Stimulated activated CD4-positive, alpha-beta T cell treated with anti-CD3 and anti-CD28 coated beads, Interleukin-4, amount 100 ng/mL, for 1 hour (primary cell): ENCODE data around the gene CLIP2.
A peak's percentile ranks its signal among the peaks of the same experiment; 100 is the strongest.
"Not testable (repeated sequence)": the region's sequence is repeated elsewhere in the genome, so short reads cannot be mapped to it uniquely, and the experiment has no call there.

Source experiments
- DNase-seq: peaks from one replicate; pipeline ENCODE4 v3.0.0-alpha.2; 2020

The CLIP2 gene

DNA sequence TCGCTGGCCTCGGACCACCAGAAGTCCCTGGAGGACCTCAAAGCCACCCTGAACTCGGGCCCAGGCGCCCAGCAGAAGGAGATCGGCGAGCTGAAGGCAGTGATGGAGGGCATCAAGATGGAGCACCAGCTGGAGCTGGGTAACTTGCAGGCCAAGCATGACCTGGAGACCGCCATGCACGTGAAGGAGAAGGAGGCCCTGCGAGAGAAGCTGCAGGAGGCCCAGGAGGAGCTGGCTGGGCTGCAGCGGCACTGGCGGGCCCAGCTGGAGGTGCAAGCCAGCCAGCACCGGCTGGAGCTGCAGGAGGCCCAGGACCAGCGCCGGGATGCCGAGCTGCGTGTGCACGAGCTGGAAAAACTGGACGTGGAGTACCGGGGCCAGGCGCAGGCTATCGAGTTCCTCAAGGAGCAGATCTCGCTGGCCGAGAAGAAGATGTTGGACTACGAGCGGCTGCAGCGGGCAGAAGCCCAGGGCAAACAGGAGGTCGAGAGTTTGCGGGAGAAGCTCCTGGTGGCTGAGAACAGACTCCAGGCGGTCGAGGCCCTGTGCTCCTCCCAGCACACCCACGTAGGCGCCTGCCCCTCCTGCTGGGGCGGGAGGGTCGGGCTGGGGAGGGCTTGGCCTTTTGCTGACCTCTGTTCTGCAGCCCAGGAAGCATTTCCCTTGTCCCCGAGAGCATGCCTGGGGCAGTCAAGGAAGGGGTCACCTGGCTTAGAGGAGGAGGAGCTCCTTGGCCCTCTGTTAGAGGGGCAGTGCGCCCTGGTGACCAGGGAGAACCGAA lies 87.2 kb downstream of the CLIP2 start:
- DNase-seq = no peak

DNA sequence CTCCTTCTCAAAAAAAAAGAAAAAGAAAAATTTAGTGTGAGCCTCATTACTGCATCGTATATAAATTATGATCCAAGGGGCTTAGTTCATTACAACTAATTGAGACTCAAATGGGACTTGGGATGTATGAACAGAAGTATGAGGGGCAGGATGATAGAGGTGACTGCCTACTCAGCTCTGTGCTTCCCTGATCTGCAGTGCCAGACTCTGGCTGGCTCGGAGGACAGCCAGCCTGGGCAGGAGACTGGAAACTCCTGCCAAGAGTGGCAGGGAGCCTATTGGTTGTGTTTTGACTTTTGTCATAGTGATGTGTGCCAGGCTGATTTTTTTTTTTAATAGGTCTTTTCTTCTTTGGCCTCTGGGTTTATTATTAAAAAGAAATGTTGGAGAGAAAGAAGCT lies 90.7 kb downstream of the CLIP2 start:
- DNase-seq = no peak

DNA sequence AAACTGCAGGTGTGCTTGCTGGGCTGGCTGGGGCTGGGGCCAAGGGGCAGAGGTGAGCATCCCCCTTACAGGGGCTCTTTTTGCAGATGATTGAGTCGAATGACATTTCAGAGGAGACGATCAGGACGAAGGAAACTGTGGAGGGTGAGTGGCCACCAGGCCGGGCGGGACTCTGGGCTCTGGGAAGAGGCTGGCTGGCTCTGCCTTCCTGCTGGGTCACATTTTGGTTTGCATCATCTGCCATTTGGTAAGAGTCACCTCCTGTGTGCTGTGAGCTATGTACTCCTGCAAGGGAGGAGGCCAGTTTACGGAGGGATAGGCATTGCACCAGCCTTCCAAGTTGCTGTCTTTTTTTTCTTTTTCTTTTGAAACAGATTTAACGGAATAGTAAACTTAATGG lies 91.5 kb downstream of the CLIP2 start:
- no peak for DNase-seq

DNA sequence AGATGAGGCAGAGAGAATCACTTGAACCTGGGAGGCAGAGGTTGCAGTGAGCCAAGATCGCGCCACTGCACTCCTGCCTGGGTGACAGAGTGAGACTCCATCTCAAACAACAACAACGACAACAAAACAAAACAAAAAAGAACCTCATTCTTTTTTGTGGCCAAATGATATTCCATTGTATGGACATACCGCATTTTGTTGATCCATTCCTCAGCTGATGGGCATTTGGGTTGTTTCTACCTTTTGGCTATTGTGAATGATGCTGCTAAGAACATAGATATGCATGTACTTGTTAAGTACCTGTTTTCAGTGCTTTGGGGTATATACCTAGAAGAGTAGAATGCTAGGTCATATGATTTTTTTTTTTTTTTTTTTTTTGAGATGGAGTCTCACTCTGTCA lies 94.9 kb downstream of the CLIP2 start:
- not testable (repeated sequence) for DNase-seq

DNA sequence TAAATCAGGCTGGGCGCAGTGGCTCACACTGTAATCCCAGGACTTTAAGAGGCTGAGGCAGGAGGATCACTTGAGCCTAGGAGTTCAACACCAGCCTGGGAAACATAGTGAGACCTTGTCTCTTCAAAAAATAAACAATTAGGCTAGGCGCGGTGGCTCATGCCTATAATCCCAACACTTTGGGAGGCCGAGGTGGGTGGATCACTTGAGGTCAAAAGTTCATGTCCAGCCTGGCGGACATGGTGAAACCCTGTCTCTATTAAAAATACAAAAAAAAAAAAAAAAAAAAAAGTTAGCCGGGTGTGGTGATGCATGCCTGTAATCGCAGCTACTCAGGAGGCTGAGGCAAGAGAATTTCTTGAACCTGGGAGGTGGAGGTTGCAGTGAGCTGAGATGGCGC lies 95.6 kb downstream of the CLIP2 start:
- DNase-seq = not testable (repeated sequence)

DNA sequence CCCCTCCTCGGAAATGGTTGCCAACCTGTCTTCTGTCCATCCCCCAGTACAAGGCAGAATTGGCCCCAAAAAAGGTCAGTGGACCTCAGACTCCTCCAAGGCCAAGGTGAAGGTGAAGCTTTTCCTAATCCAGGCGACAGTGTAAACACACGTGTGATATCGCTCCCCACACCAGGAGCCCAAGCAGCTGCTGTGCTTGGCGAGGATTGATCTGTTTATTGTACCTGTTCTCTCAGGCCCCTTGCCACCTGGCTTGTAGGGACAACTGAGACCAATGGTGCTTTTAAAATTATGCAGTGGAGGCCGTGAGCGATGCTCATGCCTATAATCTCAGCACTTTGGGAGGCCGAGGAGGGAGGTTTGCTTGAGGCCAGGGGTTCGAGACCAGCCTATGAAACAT lies 98.4 kb downstream of the CLIP2 start:
- DNase-seq = no peak

DNA sequence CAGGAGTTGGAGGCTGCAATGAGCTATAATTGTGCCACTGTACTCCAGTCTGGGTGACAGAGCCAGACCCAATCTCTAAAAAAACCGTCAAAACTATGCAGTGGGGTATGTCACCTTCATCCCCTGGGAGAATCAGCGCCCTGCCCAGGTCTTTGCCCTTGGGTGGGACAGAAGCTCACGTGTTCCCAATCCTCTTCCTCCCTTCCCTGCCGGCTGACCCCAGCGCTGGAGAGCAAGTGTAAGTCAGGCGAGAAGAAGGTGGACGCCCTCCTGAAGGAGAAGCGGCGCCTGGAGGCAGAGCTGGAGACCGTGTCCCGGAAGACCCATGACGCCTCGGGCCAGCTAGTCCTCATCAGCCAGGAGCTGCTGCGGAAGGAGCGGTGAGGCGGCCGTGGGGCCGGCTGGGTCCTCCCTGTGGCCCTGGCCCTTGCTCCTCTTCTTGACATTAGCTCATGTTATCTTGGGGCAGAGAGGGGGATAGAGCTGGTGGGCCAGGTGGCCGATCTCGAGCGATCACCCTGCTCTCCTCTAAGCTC lies 99.7 kb downstream of the CLIP2 start:
- no peak for DNase-seq

DNA sequence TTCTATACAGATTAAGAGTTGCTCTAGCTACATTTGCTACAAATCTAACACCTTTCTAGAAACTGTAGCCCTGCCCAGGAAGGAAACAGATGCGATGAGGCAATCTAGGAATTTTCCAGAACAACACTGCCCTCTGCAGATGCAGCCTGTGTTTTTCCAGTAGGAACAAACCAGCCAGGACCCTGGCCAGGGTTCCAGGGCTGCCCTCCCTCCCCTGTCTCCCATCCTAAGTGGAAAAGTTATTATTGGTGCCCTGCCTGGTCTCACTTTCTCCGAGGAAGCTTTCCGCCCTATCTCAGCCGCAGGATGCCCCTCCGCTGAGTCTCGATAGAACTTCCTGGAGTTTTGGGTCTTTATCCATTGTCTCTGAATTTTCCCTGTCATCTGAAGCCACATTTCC lies 104.5 kb downstream of the CLIP2 start:
- DNase-seq = not testable (repeated sequence)

DNA sequence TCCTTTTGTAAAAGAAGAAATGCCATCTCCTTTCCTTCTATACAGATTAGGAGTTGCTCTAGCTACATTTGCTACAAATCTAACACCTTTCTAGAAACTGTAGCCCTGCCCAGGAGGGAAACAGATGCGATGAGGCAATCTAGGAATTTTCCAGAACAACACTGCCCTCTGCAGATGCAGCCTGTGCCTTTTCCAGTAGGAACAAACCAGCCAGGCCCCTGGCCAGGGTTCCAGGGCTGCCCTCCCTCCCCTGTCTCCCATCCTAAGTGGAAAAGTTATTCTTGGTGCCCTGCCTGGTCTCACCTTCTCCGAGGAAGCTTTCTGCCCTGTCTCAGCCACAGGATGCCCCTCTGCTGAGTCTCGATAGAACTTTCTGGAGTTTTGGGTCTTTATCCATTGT lies 105.4 kb downstream of the CLIP2 start:
- not testable (repeated sequence) for DNase-seq

DNA sequence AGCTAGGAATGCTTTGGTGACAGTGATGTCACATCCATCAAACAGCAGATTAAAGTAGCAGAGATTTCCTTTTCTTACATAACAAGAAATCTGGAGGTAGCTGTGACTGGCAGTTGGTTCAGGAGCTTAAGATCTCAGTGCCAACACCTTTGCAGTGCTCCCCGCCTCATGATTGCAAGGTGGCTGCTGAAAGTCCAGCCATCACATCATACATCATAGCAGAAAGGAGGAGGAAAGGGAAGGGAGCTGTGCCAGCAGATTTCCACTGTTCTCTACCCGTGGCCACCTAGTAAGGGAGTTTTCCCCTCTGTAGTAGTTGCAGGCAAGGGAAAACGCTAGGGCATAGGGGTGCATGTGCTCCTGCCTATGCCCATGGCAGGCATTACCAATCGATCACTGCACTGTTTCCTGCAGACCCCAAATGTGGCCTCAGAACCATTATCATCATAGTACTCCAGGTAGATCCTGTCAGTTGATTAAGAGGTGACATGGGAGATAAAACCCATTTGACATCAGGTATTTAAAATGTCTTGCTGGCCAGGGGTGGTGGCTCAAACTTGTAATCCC lies 106.6 kb downstream of the CLIP2 start:
- DNase-seq = no peak

DNA sequence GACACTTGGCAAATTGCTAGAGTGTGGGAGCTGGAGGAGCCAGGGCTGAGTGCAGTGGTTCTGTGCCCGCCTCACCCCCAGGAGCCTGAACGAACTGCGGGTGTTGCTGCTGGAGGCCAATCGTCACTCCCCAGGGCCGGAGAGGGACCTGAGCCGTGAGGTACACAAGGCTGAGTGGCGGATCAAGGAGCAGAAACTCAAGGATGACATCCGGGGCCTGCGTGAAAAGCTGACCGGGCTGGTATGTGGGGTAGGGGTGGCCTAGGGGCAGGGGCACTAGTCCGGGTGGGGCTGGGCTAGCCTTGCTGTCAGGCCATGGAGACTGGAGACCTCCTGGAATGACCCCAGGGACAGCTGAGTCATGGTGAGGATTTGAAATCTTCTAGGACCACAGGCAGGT lies 107.8 kb downstream of the CLIP2 start:
- DNase-seq = no peak

DNA sequence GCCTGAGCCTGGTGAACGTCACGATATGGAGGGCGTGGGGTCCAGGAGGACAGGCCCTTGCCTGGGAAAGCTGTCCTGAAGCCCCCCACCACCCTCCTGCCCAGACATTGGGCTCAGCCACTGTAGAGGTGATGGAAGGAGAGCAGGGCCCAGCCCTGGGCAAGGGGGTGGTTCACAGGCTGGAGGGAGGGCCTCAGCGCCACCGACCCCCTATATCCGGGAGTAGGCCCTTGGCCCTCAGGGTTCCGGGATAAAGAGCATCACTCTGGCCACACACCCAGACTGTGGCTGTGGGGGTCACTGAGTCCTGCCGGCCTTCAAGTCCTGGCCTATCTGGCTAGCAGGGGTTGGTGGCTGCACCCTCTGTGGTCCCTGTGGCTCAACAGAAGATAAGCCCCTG lies 109.2 kb downstream of the CLIP2 start:
- DNase-seq = no peak

DNA sequence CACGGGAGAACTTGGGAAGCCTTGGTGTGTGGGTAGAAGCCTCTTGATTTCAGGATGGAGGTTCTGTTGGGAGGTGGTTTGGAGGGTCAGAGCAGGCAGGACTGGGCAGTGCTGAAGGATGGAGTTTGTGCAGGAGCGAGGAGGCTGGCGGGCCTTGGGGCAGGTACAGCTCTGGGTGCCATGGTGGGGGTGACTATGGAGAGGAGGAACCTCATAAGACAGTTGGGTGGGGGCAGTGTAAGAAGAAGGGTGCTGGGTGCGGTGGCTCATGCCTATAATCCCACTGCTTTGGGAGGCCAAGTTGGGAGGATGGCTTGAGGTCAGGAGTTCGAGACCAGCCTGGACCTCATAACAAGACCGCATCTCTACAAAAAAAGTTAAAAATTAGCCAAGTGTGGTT lies 109.8 kb downstream of the CLIP2 start:
- no peak for DNase-seq

DNA sequence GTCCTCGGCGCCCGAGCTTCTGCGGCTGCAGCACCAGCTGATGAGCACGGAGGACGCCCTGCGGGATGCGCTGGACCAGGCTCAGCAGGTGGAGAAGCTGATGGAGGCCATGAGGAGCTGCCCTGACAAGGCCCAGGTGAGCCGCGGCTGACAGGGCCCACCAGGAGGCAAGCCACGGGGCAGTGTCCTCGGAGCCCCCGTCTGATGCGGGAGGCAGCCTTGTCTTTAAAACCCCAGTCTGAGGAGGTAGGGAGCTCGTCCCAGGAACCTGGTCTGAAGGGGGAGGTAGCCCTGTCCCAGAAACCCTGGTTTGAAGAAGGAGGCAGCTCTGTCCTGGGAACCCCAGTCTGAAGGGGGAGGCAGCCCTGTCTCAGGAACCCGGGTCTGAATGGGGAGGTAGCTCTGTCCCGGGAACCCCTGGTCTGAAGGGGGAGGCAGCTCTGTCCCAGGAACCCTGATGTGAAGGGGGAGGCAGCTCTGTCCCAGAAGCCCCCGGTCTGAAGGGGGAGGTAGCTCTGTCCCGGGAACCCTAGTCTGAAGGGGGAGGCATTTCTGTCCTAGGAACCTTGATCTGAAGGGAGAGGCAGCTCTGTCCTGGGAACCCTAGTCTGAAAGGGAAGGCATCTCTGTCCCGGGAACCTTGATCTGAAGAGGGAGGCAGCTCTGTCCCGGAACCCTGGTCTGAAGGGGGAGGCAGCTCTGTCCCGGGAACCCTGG lies 111.4 kb downstream of the CLIP2 start:
- DNase-seq = no peak

DNA sequence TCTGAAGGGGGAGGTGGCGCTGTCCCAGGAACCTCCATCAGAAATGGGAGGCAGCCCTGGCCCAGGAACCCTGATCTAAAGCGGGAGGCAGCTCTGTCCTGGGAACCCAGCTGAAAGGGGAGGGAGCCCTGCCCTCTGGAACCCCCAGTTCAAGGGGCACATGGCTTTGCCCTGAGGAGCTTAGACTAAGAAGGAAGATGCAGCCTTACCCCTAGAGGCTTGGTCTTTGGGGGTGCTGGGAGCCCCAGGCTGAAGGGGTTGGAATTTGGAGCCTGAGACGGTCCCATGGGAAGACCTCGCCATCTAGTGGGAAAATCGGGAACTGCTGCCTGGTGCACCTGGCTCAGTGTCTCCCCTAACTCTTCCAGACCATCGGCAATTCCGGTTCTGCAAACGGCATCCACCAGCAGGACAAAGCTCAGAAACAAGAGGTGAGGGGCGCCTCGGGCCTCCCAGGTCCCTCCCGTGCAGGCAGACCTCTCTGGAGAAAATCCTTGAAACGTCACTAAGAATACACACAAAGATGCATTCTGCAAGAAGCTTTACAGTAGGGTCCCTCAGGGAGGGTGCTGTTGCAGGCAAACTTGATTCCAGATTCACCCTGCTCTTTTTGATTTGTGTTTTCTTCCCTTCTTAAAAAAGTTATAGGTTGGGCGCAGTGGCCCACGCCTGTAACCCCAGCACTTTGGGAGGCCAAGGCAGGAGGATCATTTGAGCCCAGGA lies 112.1 kb downstream of the CLIP2 start:
- peak; percentile 73 for DNase-seq

DNA sequence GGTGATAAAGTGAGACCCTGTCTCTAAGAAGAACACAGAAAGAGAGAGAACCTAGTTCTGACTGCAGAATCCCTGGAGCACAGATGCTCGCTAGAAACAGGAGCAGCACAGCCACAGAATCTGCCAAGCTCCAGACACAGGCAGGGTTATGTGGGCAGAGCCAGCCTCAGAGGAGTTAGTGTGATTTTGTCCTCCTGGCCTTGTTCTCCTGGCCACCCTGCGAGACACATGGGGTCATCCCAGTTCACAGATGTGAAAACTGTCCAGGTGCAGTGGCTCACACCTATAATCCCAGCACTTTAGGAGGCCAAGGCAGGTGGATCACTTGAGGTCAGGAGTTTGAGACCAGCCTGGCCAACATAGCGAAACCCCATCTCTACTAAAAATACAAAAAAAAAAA lies 113.5 kb downstream of the CLIP2 start:
- DNase-seq = not testable (repeated sequence)

DNA sequence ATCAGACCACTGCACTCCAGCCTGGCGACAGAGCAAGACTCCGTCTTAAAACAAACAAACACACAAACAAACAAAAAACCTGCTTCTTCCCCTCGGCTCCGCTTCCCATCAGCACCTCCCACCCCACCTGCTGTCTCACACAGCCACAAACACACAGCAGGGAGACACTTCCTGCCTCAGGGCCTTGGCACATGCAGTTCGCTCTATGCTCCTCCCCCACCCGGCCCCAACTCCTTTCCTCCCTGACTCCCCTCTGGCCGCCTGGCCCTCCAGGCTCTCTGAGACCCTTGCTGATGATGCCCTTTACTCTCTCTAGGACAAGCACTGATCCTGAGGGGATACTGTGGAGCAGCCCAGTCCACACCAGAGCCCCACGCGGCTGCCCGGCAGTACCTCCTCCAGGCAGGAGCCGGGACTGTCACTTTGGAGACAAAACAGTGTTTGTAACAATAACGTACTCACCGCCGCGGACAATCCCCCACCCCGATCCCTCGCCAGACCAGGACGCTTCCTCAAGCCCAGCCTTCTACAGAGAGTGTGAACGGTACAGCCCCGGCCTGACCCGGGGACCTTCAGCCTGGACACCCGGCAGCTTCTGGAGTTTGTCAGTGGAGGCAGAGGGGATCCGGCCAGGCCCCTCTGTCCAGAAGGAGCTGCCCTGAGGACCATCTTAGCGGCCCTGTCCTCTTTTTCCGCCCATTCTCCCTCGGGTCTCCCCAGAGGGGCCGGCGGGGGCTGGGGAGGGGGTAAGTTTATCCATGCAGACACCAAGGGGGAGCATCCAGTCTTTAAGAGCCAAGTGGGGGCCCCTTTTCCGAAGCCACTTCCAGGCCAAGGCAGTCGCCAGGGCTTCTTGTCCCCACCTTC lies 114.5 kb downstream of the CLIP2 start:
- no peak for DNase-seq

DNA sequence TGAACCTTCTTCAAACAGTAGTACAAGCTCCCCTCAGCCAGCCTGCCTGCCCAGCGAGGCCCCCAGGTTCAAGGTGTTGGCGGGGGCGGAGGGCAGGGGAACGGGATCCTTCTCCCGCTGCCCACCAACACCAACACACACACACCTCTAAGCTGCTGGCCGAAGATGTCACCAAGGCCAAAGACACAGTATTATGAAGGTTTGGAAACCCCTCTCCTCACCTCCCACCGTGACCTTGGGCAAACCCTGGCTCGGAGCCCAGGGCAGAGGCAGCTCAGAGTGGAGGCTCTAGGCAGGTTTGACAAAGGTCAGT lies 115.1 kb downstream of the CLIP2 start:
- no peak for DNase-seq

DNA sequence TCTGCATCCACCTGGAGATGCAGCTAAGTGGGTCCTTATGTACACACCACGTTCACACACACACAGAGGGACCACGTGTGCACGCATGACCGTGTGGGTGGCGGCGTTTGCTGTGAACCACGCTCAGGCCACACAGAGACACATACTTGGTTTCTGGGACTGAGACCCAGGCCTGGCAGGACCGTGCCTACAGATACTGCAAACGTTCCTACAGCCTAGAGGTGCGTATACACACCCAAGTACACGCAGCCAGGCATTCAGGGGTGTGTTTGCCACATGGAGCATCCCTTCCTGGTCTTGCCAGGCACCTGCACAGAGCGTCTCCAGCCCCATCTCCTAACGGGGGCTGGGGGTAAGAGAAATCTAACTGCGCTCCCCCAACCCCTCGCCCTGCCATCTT lies 115.5 kb downstream of the CLIP2 start:
- no peak for DNase-seq

DNA sequence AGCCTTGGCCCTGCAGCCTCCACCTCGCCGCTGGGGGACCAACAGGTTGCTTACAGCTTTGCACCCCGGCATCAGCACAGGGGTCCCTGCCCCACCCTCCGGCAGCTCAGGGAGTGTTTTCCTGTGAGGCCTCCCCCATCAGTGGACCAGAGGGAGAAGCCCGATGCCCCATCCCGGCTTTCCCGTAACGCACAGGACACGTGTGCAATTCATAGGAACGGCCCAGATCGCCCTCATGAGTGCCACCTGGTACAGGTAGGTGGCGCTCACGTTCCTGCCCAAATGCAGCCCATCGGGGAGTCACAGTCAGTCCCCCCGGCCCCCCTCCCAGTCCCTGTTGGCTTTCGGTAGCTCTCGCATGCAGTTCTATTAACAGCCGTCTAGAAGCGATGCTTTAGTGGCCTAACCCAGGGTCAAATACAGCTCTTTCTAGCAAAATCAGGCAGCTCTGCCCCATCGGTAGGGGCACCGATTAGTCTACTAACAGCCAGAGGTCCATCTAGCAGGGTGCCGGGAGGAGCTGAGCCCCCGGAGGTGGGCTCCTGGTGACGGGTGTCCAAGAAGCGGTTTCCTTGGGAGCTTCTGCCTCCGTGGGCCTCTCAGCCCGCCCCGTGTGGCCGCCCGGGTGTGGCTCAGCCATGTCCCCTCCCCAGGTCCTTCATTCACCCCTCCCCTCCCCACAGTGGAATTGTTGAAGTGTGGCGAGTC lies 116.1 kb downstream of the CLIP2 start:
- no peak for DNase-seq

DNA sequence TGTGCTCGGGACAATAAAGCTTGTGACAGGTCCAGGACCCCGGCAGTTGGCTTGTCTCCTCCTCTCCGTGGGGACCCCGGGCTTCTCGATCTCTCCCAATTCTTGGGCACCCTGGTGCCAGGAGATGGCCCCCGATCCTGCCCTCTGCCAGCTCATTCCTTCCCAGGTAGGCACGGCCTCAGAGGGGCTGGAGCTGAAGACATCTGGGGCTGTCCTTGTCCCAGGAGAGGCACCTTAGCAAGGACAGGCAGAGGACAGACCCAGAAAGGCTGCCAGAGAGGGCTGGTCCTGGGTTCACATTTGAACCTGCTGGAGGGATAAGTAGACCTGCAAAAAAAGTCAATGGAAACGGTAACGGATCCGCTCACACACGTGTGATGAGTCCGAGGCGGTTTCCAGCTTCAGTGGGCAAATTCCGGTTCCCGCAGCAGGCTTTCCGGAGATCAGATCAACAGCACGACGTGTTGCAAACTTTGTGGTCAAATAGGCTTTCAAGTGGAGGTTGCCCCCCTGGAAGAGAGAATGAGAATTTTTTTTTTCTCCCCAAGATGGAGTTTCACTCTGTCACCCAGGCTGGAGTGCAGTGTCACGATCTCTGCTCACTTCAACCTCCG lies 116.8 kb downstream of the CLIP2 start:
- DNase-seq = no peak
